ENCODE data around the gene KCTD7.
"Not testable (repeated sequence)": the region's sequence is repeated elsewhere in the genome, so short reads cannot be mapped to it uniquely, and the experiment has no call there.

Gene KCTD7

DNA sequence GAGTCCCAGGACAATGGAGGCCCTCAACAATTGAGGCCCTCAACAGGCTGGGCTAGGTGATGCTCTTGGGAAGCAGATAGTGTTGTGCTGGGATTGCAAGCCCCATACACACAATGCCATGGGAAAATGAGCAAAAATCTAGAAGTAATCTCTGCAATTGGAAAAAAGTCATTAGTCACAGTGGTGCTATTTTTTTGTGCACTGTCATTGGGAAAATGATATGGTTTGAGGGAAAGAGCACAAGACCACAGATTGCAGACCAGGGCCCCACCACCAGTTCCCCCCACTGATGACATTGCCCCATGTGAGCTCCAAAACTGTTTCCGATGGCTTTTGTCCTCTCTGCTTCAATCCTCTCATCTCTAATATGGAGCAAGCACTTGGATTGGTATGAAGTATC is 1.9 kb downstream of the KCTD7 start:
- H4K20me1 ChIP-seq (ENCODE audit: insufficient read depth, low read length, poor library complexity, severe bottlenecking): peaks cover 5% of the 10 kb centered on the region
- peaks cover 24% of the 10 kb centered on the region; the same call in 1 of the 2 replicates for H3F3A ChIP-seq (ENCODE audit: low read depth)
- no peaks in the 10 kb centered on the region for H3K27me3 ChIP-seq (ENCODE audit: insufficient read depth, low read length, poor library complexity, severe bottlenecking)
- H3K4me3 ChIP-seq (ENCODE audit: low read length, poor library complexity, severe bottlenecking): peak overlapping the region; percentile 59
- H3K4me2 ChIP-seq (ENCODE audit: low read depth, low read length, poor library complexity, severe bottlenecking): peak overlapping the region; percentile 90
- no peak overlapping the region for H2AFZ ChIP-seq (ENCODE audit: low read length)
- H3K4me1 ChIP-seq (ENCODE audit: insufficient read depth, low read length, poor library complexity, severe bottlenecking): peaks cover 34% of the 10 kb centered on the region
- no peaks in the 10 kb centered on the region for H3K36me3 ChIP-seq (ENCODE audit: insufficient read depth, low read length)
- H3K9me2 ChIP-seq (replicated peaks; ENCODE audit: low read depth, low read length): no peaks in the 10 kb centered on the region
- TF ChIP-seq, protein P1, sequence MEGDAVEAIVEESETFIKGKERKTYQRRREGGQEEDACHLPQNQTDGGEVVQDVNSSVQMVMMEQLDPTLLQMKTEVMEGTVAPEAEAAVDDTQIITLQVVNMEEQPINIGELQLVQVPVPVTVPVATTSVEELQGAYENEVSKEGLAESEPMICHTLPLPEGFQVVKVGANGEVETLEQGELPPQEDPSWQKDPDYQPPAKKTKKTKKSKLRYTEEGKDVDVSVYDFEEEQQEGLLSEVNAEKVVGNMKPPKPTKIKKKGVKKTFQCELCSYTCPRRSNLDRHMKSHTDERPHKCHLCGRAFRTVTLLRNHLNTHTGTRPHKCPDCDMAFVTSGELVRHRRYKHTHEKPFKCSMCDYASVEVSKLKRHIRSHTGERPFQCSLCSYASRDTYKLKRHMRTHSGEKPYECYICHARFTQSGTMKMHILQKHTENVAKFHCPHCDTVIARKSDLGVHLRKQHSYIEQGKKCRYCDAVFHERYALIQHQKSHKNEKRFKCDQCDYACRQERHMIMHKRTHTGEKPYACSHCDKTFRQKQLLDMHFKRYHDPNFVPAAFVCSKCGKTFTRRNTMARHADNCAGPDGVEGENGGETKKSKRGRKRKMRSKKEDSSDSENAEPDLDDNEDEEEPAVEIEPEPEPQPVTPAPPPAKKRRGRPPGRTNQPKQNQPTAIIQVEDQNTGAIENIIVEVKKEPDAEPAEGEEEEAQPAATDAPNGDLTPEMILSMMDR (conservative IDR thresholded peaks at IDR 0.05; ENCODE audit: low read length): no peak
- TF ChIP-seq EZH2phosphoT487 (IDR thresholded peaks at IDR 0.05; ENCODE audit: borderline replicate concordance): no peak
- no peak overlapping the region for H3K9ac ChIP-seq (ENCODE audit: low read depth, low read length, poor library complexity, severe bottlenecking)
- H3K79me2 ChIP-seq (ENCODE audit: insufficient read depth, low read length): peaks cover 8% of the 10 kb centered on the region; the same call in 1 of the 2 replicates
- no peaks in the 10 kb centered on the region for H3K9me3 ChIP-seq (ENCODE audit: insufficient read depth, low read depth, low read length)

GRCh38 chr7:66631471-66631870 is 2.8 kb downstream of the KCTD7 start:
- no peaks in the 10 kb centered on the region for H3K9me3 ChIP-seq (ENCODE audit: insufficient read depth, low read depth, low read length)
- peaks cover 34% of the 10 kb centered on the region for H3K4me1 ChIP-seq (ENCODE audit: insufficient read depth, low read length, poor library complexity, severe bottlenecking)
- H3F3A ChIP-seq (ENCODE audit: low read depth): peaks cover 24% of the 10 kb centered on the region; the same call in 1 of the 2 replicates
- H2AFZ ChIP-seq (ENCODE audit: low read length): no peak overlapping the region
- H3K27me3 ChIP-seq (ENCODE audit: insufficient read depth, low read length, poor library complexity, severe bottlenecking): no peaks in the 10 kb centered on the region
- H3K36me3 ChIP-seq (ENCODE audit: insufficient read depth, low read length): no peaks in the 10 kb centered on the region
- H3K4me2 ChIP-seq (ENCODE audit: low read depth, low read length, poor library complexity, severe bottlenecking): peak overlapping the region; percentile 80
- TF ChIP-seq, protein P1 (conservative IDR thresholded peaks at IDR 0.05; ENCODE audit: low read length): no peak
- no peak for TF ChIP-seq EZH2phosphoT487 (IDR thresholded peaks at IDR 0.05; ENCODE audit: borderline replicate concordance)
- H3K4me3 ChIP-seq (ENCODE audit: low read length, poor library complexity, severe bottlenecking): peak overlapping the region; percentile 59
- no peaks in the 10 kb centered on the region for H3K9me2 ChIP-seq (replicated peaks; ENCODE audit: low read depth, low read length)
- peaks cover 5% of the 10 kb centered on the region for H4K20me1 ChIP-seq (ENCODE audit: insufficient read depth, low read length, poor library complexity, severe bottlenecking)
- peaks cover 8% of the 10 kb centered on the region; the same call in 1 of the 2 replicates for H3K79me2 ChIP-seq (ENCODE audit: insufficient read depth, low read length)
- H3K9ac ChIP-seq (ENCODE audit: low read depth, low read length, poor library complexity, severe bottlenecking): peak overlapping the region; percentile 46

GRCh38 chr7:66634816-66635215 is 6.1 kb downstream of the KCTD7 start:
- Histone ChIP-seq H3K4me2 (ENCODE audit: low read depth, low read length, poor library complexity, severe bottlenecking) (no peak overlapping the region), H3K4me1 (ENCODE audit: insufficient read depth, low read length, poor library complexity, severe bottlenecking) (peaks cover 23% of the 10 kb centered on the region), H3K27me3 (ENCODE audit: insufficient read depth, low read length, poor library complexity, severe bottlenecking) (no peaks in the 10 kb centered on the region), H3K9ac (ENCODE audit: low read depth, low read length, poor library complexity, severe bottlenecking) (no peak overlapping the region), H3K36me3 (ENCODE audit: insufficient read depth, low read length) (peaks cover 4% of the 10 kb centered on the region; the same call in 1 of the 2 replicates), H2AFZ (ENCODE audit: low read length) (no peak overlapping the region), H4K20me1 (ENCODE audit: insufficient read depth, low read length, poor library complexity, severe bottlenecking) (peaks cover 5% of the 10 kb centered on the region), H3K9me3 (ENCODE audit: insufficient read depth, low read depth, low read length) (no peaks in the 10 kb centered on the region), H3F3A (ENCODE audit: low read depth) (peaks cover 17% of the 10 kb centered on the region; the same call in 1 of the 2 replicates), H3K79me2 (ENCODE audit: insufficient read depth, low read length) (peaks cover 7% of the 10 kb centered on the region; the same call in 1 of the 2 replicates), H3K9me2 (replicated peaks; ENCODE audit: low read depth, low read length) (no peaks in the 10 kb centered on the region), H3K4me3 (ENCODE audit: low read length, poor library complexity, severe bottlenecking) (no peak overlapping the region)
- TF ChIP-seq, protein P1 (conservative IDR thresholded peaks at IDR 0.05; ENCODE audit: low read length): no peak
- TF ChIP-seq EZH2phosphoT487 (IDR thresholded peaks at IDR 0.05; ENCODE audit: borderline replicate concordance): no peak

DNA sequence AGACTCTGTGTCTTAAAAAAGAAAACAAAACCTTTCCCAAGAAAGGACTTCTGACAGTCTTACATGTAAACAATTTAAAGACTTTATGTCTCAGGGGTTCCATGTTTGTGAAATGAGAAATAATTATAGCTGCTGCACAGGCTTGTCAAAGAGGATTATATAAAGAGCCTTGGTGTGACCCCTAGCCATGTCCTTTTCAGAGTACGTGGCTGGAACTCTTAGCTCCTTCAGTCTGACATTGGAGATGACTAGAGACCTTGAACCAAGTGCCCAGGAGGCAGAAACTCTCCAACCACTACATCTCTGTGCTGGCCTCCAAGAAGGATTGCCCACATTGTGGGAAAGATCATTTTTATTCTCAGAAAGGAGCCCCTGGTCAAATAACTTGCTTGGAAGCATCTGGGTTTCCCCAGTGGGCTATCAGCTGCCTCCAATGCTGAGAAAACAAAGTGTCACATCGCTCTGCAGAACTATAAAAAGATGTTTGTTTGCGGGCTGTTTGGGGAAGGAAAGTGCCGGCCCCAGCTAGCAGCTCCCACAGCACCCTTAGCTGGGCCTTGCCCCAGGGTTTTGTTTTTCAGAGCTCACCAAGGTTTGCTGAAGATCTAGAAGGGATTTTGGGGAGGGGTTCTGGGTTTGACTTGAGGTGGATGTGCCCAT is 6.8 kb downstream of the KCTD7 start:
- H3K9me2 ChIP-seq (replicated peaks; ENCODE audit: low read depth, low read length); H3K9me3 ChIP-seq (ENCODE audit: insufficient read depth, low read depth, low read length); H3K27me3 ChIP-seq (ENCODE audit: insufficient read depth, low read length, poor library complexity, severe bottlenecking); H3K79me2 ChIP-seq (ENCODE audit: insufficient read depth, low read length); H3K4me3 ChIP-seq (ENCODE audit: low read length, poor library complexity, severe bottlenecking); H4K20me1 ChIP-seq (ENCODE audit: insufficient read depth, low read length, poor library complexity, severe bottlenecking); H2AFZ ChIP-seq (ENCODE audit: low read length); H3K36me3 ChIP-seq (ENCODE audit: insufficient read depth, low read length); H3K4me2 ChIP-seq (ENCODE audit: low read depth, low read length, poor library complexity, severe bottlenecking); H3K9ac ChIP-seq (ENCODE audit: low read depth, low read length, poor library complexity, severe bottlenecking): not testable (repeated sequence)
- Histone ChIP-seq H3F3A (ENCODE audit: low read depth) (peaks cover 12% of the 10 kb centered on the region; the same call in 1 of the 2 replicates), H3K4me1 (ENCODE audit: insufficient read depth, low read length, poor library complexity, severe bottlenecking) (peaks cover 17% of the 10 kb centered on the region)

DNA sequence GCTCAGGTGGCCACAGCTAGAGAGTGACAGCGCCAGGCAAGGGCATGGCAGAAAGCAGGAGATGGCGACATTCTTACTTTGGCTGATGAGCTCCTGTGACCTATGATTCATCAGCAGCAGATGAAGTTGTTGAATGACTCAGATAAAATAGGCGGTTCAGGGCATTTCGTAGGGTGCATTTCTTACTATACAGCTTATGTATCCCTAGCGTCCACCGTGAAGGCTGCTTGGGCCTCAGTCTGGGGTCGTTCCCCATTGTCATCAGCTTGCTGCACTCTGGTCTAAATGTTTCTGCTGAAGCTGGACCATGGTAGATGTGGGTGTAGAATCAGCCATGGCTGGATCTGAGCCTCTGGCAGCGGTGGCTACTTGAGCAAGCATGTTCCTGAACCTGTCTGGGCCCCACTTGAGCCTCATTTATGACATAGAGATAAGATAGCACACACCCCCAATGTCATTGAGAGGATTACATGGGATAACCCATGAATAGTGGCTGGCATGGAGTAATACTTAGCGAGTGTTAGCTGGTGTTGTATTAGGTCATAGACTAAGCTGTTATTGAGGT is 7.4 kb downstream of the KCTD7 start:
- not testable (repeated sequence) for H3K9ac ChIP-seq (ENCODE audit: low read depth, low read length, poor library complexity, severe bottlenecking); H3K27me3 ChIP-seq (ENCODE audit: insufficient read depth, low read length, poor library complexity, severe bottlenecking); H3K79me2 ChIP-seq (ENCODE audit: insufficient read depth, low read length); H3K36me3 ChIP-seq (ENCODE audit: insufficient read depth, low read length); H4K20me1 ChIP-seq (ENCODE audit: insufficient read depth, low read length, poor library complexity, severe bottlenecking); H3K9me2 ChIP-seq (replicated peaks; ENCODE audit: low read depth, low read length); H3K4me2 ChIP-seq (ENCODE audit: low read depth, low read length, poor library complexity, severe bottlenecking); H2AFZ ChIP-seq (ENCODE audit: low read length); H3K9me3 ChIP-seq (ENCODE audit: insufficient read depth, low read depth, low read length); H3K4me3 ChIP-seq (ENCODE audit: low read length, poor library complexity, severe bottlenecking); H3F3A ChIP-seq (ENCODE audit: low read depth)
- peaks cover 11% of the 10 kb centered on the region for H3K4me1 ChIP-seq (ENCODE audit: insufficient read depth, low read length, poor library complexity, severe bottlenecking)

All from Loucy (cell line).